Fibroblast of lung (primary cell): ENCODE measurements around the gene GNB5. TPM values are rescaled to one million over a fixed set of nuclear protein-coding genes. Genes with fewer than 3 reads are reported as not detected.

Source experiments
- DNase-seq, 2 donors: peaks; one replicate each; pipeline versions ENCODE4 v3.0.0 to v3.0.0-alpha.2; 2010; ENCODE audit warnings: low read depth in 2 of 2
- H2AFZ ChIP-seq: 2 replicates; pipeline ENCODE4 v1.5.1; 2012; ENCODE audit warnings: low read length, control low read depth, inconsistent platforms
- H3K27ac ChIP-seq: 2 replicates; pipeline ENCODE4 v1.5.1; 2011; ENCODE audit warnings: low read length, control low read depth; ENCODE audit not compliant: insufficient read depth
- H3K27me3 ChIP-seq: 2 replicates; pipeline ENCODE4 v1.5.1; 2011; ENCODE audit warnings: mild to moderate bottlenecking, low read length; ENCODE audit not compliant: control insufficient read depth, insufficient read depth
- H3K36me3 ChIP-seq: 2 replicates; pipeline ENCODE4 v1.5.1; 2011; ENCODE audit warnings: low read length; ENCODE audit not compliant: control insufficient read depth, insufficient read depth
- H3K4me1 ChIP-seq: 2 replicates; pipeline ENCODE4 v1.5.1; 2011; ENCODE audit warnings: low read length; ENCODE audit not compliant: control insufficient read depth, insufficient read depth; ENCODE audit errors: extremely low read depth
- H3K4me2 ChIP-seq: 2 replicates; pipeline ENCODE4 v1.5.1; 2011; ENCODE audit warnings: low read length, control low read depth; ENCODE audit not compliant: insufficient read depth; ENCODE audit errors: extremely low read depth
- H3K4me3 ChIP-seq, 4 experiments: fragments of 200-600 bp in 1 of 4; sonication (generic) in 1 of 4; replicated peaks in 1 of 4; 2 replicates each; pipeline ENCODE4 v1.5.1; 2011 to 2016; ENCODE audit warnings: low read length in 4 of 4, low read depth in 3 of 4, mild to moderate bottlenecking in 3 of 4, control low read depth in 2 of 4, inconsistent platforms in 1 of 4, mixed read lengths in 1 of 4; ENCODE audit not compliant: insufficient read depth in 1 of 4; ENCODE audit errors: control extremely low read depth in 1 of 4
- H3K79me2 ChIP-seq: 2 replicates; pipeline ENCODE4 v1.5.1; 2012; ENCODE audit warnings: mild to moderate bottlenecking, low read length, inconsistent platforms; ENCODE audit not compliant: control insufficient read depth, insufficient read depth
- H3K9ac ChIP-seq: 2 replicates; pipeline ENCODE4 v1.5.1; 2011; ENCODE audit warnings: mild to moderate bottlenecking, low read length, control low read depth; ENCODE audit not compliant: insufficient read depth
- H3K9me3 ChIP-seq: 2 replicates; pipeline ENCODE4 v1.5.1; 2012; ENCODE audit warnings: low read depth, low read length; ENCODE audit not compliant: control insufficient read depth, insufficient read depth
- H4K20me1 ChIP-seq: 2 replicates; pipeline ENCODE4 v1.5.1; 2011; ENCODE audit warnings: low read length; ENCODE audit not compliant: control insufficient read depth, insufficient read depth; ENCODE audit errors: extremely low read depth
- EZH2 ChIP-seq: IDR thresholded peaks from 2 replicates; pipeline ENCODE4 v1.5.1; 2012; ENCODE audit warnings: low read length, control low read depth, mild to moderate bottlenecking; ENCODE audit errors: missing control alignments
- polyA plus RNA-seq, 2 donors: library from polyadenylated mRNA; depleted of rRNA in 1 of 2; stranded (reverse) in 1 of 2; unstranded in 1 of 2; fragments of >200 nt; gene quantifications; 2 replicates each; pipeline ENCODE4 v1.2.1, GENCODE V29; 2011 to 2012; ENCODE audit warnings: missing spikeins in 1 of 2
- total RNA-seq: library from RNA; depleted of rRNA; stranded (reverse); fragments of >200 nt; gene quantifications from 2 replicates; pipeline ENCODE4 v1.2.1, GENCODE V29; 2014
- TF ChIP-seq, protein P1 (sequence below), 2 donors: IDR thresholded peaks in 1 of 2; conservative IDR thresholded peaks in 1 of 2; 1 replicate in 1 of 2; 2 replicates in 1 of 2; pipeline ENCODE4 v1.5.1; 2011 to 2012; ENCODE audit warnings: low read length in 2 of 2, control low read depth in 1 of 2, inconsistent platforms in 1 of 2, low read depth in 1 of 2, mild to moderate bottlenecking in 1 of 2

Gene GNB5
- total and polyA plus RNA-seq, 2 donors (not counting 1 experiment from before 2014, with no cell fraction given) = 44.0 to 52.2 TPM

DNA sequence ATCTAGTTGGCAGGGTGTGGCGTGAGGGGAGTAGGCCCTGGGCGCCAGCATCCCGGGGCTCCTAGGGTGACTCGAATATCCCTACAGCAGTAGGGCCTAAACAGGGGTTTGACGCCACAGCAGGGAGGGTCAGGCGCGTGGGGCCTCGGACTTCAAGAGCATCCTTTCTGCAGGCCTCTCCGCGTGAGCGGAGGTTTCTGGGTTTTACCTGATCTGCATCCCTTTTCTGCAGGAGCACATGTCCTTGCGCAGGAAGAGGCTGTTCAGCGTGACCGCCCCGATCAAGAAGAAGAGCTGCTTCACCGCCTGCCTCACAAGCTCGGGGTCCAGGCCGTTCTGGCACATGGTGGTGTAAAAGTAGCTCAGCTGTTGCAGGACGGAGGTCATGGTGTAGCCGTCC, 13.5 kb upstream of the GNB5 start:
- no peak for DNase-seq
- no peaks in the 10 kb centered on the region for H4K20me1 ChIP-seq
- H3K9ac ChIP-seq = no peak overlapping the region
- H3K27ac ChIP-seq = no peak overlapping the region
- TF ChIP-seq, protein P1, sequence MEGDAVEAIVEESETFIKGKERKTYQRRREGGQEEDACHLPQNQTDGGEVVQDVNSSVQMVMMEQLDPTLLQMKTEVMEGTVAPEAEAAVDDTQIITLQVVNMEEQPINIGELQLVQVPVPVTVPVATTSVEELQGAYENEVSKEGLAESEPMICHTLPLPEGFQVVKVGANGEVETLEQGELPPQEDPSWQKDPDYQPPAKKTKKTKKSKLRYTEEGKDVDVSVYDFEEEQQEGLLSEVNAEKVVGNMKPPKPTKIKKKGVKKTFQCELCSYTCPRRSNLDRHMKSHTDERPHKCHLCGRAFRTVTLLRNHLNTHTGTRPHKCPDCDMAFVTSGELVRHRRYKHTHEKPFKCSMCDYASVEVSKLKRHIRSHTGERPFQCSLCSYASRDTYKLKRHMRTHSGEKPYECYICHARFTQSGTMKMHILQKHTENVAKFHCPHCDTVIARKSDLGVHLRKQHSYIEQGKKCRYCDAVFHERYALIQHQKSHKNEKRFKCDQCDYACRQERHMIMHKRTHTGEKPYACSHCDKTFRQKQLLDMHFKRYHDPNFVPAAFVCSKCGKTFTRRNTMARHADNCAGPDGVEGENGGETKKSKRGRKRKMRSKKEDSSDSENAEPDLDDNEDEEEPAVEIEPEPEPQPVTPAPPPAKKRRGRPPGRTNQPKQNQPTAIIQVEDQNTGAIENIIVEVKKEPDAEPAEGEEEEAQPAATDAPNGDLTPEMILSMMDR (conservative IDR thresholded peaks at IDR 0.05 in 1 of 2, IDR thresholded peaks at IDR 0.05 in 1 of 2; ENCODE audit: low read depth in 1 of 2, low read length in 2 of 2) = no peak
- no peak for TF ChIP-seq EZH2
- no peak overlapping the region for H3K4me3 ChIP-seq
- H2AFZ ChIP-seq = no peak overlapping the region
- H3K36me3 ChIP-seq = no peaks in the 10 kb centered on the region
- H3K4me2 ChIP-seq = no peak overlapping the region
- no peaks in the 10 kb centered on the region for H3K79me2 ChIP-seq
- H3K4me1 ChIP-seq = no peaks in the 10 kb centered on the region
- H3K9me3 ChIP-seq = no peaks in the 10 kb centered on the region
- no peaks in the 10 kb centered on the region for H3K27me3 ChIP-seq

DNA sequence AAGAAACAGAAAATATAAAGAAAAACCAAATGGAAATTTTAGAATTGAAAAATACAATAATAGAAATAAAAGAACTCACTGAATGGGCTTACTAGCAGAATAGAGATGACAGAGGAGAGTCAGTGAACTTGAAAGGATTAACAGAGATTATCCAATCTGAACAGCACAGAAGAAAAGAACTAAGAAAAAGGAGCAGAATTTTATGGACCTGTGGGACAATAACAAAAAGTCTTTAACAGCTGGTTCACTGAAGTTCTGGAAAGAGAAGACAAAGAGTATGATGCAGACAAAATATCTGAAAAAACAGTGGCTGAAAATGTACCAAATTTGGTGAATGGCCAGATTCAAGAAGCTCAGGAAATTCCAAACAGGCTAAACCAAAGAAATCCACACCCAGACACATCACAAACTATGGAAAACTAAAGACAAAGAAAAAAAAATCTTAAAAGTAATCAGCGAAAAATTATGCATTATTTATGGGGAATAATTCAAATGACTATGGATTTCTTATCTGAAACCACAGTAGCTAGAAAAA, 9.7 kb upstream of the GNB5 start:
- Histone ChIP-seq H3K27ac (no peak overlapping the region), H3K4me1 (no peaks in the 10 kb centered on the region), H3K79me2 (no peaks in the 10 kb centered on the region), H3K4me3 (no peak overlapping the region), H3K27me3 (no peaks in the 10 kb centered on the region), H3K36me3 (no peaks in the 10 kb centered on the region), H3K9ac (no peak overlapping the region), H3K9me3 (no peaks in the 10 kb centered on the region), H3K4me2 (no peak overlapping the region), H4K20me1 (no peaks in the 10 kb centered on the region), H2AFZ (no peak overlapping the region)
- DNase-seq = no peak
- TF ChIP-seq, protein P1 (conservative IDR thresholded peaks at IDR 0.05 in 1 of 2, IDR thresholded peaks at IDR 0.05 in 1 of 2; ENCODE audit: low read depth in 1 of 2, low read length in 2 of 2) = no peak
- TF ChIP-seq EZH2 = no peak

DNA sequence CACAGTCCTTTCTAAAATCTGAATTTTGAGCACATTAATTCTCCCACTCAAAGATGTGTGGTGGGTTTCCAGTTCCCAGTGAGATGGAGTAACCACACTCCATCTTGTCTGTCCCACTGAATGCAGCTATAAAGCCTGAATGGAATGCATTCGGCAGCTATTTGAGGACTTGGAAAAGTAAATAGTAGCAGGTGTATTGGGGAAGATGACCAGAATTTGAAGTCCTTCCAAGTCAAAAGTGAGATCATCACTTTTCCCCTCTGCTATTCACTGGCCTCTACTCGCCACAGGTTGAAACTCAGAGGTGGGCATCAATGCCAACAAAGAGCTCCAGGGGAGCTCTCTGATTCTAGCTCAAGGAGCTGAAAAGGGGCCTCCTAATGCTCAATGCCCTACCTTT, 8.1 kb upstream of the GNB5 start:
- H3K27me3 ChIP-seq = no peaks in the 10 kb centered on the region
- H3K9me3 ChIP-seq = no peaks in the 10 kb centered on the region
- no peak overlapping the region for H3K4me3 ChIP-seq
- H4K20me1 ChIP-seq = no peaks in the 10 kb centered on the region
- TF ChIP-seq, protein P1 (conservative IDR thresholded peaks at IDR 0.05 in 1 of 2, IDR thresholded peaks at IDR 0.05 in 1 of 2; ENCODE audit: low read depth in 1 of 2, low read length in 2 of 2) = no peak
- no peak for TF ChIP-seq EZH2
- DNase-seq = no peak
- no peaks in the 10 kb centered on the region for H3K36me3 ChIP-seq
- H3K27ac ChIP-seq = no peak overlapping the region
- no peaks in the 10 kb centered on the region for H3K79me2 ChIP-seq
- no peaks in the 10 kb centered on the region for H3K4me1 ChIP-seq
- H3K4me2 ChIP-seq = no peak overlapping the region
- H3K9ac ChIP-seq = no peak overlapping the region
- H2AFZ ChIP-seq = no peak overlapping the region
